22Rv1 (cell line): ENCODE results near the gene BCAS1.

Experiments
- CTCF ChIP-seq: fragments of 450-650 bp; IDR thresholded peaks from 2 replicates; pipeline ENCODE4 v1.5.1; 2017; ENCODE audit warnings: mild to moderate bottlenecking
- ZFX ChIP-seq: fragments of 450-650 bp; IDR thresholded peaks from 2 replicates; pipeline ENCODE4 v1.6.1; 2017; ENCODE audit warnings: antibody characterized with exemption, borderline replicate concordance

- no peak for TF ChIP-seq CTCF
- TF ChIP-seq ZFX, result no peak
These were observed 27.1 kb downstream of the BCAS1 start for GRCh38 chr20:54043076-54043967.
